GM19324 (cell line): ENCODE measurements around the gene PKD1.

ENCODE experiments used
- ATAC-seq: cut with Tn5 transposase; IDR thresholded peaks from one replicate; pipeline ENCODE4 v1.9.1; 2021; ENCODE audit warnings: mild to moderate bottlenecking, moderate library complexity; ENCODE audit not compliant: unreplicated experiment, low FRiP score

Gene PKD1

DNA sequence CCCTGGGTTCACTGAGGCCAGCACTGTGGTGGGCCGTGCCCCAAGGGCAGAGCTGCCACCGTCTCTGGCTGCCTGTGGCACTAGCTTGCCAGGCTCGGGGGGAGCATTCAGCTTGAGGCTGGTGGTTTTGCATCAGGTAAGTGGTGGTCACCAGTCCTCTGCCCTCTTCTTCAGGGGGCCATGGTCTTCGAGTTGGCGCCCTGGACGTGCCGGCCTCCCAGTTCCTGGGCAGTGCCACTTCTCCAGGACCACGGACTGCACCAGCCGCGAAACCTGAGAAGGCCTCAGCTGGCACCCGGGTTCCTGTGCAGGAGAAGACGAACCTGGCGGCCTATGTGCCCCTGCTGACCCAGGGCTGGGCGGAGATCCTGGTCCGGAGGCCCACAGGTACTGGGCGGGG is 55.7 kb downstream of the PKD1 start:
- ATAC-seq = no peak

DNA sequence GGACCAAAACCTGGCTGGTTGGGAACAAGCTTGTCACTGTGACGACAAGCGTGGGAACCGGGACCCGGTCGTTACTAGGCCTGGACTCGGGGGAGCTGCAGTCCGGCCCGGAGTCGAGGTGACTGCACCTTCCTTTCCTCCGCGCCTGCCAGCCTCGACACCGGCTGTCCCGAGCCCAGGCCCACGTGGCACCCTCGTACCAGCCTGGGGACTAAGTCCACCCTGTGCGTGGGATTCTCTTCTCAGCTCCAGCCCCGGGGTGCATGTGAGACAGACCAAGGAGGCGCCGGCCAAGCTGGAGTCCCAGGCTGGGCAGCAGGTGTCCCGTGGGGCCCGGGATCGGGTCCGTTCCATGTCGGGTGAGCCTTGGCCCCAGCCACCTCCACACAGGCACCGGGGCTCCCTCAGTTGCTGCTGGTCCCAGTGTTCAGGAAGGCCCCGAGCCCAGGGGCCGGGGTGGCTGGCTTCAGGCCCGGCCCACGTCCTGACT is 56.3 kb downstream of the PKD1 start:
- ATAC-seq = no peak

DNA sequence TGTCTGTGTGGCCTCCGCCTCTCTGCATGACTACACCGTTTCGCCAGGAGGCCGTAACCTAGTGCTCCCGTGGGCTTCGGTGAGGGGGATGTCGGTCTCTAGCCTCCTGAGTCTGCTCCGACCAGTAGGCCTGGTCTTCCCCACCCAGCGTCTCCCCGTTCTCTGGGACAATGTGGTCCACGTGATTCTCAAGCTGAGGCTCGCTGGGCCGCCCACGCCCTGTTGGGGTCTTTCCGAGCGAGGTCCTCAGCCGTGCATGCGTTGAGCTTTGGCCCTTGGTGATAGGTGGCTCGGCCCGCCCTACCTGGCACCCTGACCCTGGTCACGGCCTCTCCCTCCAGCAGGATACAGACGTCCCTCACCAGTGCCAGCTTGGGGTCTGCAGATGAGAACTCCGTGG is 57.0 kb downstream of the PKD1 start:
- no peak for ATAC-seq

DNA sequence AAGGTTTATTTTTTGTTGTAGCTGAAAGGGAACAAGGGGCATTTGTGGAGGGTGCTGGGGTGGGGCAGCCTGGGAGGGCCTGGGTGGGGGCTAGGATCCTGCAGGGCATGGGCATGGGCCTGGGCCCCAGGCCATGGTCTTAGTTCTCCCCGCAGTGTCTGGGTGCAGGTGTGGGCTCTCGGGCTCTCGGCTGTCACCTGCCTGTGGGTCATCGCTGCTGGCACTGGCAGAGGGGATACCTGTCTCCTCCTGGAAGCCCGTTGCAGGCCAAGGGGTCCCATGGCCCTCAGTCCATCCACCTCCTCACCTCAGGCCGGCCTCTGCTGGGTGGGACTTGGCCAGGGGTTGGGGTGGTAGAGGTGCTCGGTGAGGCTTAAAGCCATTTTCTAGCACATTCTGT is 57.6 kb downstream of the PKD1 start:
- no peak for ATAC-seq

DNA sequence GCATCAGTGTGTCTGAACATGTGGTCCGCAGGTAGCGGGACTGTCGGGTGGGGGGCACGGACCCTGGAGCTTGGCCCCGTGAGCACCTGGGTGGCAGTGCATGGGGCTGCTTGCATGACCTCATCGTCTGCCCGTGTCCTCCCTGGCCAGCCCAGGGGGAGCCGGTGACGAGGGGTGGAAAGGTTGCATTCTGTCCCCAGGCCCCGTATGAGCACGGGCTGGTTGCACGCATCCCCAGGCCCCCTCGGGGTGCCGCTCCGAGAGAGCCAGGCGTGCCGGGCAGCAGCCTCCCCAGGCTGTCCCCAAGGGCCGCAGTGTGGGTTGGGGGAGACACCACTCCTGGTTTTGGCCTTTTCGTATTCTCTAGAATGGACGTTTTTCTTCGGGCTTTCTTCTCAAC is 58.0 kb downstream of the PKD1 start:
- no peak for ATAC-seq

DNA sequence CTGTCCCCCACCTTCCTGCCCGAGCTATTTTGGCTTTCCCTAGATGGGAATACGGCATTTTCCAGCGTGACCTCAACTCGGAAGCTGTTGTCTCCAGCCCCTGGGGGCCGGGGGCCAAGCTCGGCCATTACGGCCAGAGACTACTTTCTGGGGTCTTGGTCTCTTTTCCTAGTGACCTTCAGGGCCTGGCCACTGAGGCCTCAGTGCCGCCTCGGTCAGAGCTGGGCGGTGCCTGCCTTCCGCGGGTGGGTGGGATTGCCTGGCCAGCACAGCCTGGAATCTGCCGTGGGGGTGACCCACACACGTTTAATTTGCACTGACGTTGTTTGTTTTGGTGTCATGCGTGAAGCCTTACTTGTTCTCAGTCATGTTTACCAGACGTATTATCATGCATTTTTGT is 58.7 kb downstream of the PKD1 start:
- no peak for ATAC-seq

DNA sequence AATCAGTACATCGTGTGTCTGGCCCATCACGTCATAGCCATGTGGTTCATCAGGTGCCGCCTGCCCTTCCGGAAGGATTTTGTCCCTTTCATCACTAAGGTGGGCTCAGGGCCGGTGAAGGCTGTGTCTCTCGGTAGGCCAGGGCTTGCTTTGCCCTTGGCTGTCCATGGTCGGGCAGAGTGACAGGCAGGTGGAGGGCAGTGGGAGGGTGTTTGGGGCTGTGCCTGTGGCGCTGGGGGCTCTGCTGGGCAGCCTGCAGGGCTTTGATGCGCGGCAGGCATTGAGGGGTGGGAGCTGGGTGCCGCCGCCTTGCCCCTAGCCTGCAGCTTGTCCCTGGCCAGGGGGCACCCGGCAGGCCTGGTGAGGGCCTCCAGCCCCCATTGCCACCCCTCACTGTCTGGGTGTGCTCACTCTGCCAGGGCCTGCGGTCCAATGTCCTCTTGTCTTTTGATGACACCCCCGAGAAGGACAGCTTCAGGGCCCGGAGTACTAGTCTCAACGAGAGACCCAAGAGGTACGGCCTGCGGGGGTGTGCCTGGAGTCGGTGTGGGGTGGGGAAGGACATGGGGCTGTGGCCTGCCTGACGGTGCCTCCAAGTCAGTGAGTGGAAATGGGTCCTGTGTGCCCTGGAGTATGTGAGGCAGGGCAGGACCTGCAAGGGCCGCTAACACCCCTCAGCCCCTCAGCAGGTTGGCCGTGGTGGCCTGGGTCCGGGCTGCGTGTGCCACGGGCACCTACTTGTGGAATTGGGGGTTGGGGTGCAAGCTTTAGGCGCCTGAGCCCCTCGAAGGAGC is 59.4 kb downstream of the PKD1 start:
- ATAC-seq = no peak

DNA sequence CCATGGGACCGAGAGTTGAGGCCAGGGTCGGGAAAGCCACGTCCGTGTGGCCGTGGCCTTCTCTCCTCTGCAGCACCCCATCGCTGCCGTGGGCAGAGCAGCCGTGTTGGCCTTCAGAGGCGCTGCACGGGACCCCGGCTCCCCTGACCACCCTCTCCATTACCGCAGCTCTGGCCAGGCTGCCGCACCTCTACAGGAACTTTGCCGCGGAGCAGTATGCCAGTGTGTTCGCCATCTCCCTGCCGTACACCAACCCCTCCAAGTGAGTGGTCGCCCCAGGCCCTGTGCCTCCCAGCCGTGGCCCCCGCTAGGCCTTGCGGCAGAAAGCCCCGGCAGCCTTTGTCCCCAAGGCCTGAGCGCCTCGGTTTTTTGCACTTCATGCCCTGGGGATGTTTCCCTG is 60.1 kb downstream of the PKD1 start:
- ATAC-seq = no peak

DNA sequence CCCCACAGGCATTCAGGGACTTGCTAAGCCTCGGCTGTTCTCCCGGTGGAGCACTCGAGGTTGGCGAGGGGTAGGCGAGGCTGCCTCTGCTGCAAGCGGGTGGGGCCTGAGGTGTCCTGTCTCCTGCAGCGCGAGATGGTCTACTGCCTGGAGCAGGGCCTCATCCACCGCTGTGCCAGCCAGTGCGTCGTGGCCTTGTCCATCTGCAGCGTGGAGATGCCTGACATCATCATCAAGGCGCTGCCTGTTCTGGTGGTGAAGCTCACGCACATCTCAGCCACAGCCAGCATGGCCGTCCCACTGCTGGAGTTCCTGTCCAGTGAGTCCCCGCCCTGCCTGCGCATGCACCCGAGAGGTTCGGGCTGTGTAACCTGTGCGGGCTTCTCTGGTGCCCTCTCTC is 61.6 kb downstream of the PKD1 start:
- no peak for ATAC-seq

DNA sequence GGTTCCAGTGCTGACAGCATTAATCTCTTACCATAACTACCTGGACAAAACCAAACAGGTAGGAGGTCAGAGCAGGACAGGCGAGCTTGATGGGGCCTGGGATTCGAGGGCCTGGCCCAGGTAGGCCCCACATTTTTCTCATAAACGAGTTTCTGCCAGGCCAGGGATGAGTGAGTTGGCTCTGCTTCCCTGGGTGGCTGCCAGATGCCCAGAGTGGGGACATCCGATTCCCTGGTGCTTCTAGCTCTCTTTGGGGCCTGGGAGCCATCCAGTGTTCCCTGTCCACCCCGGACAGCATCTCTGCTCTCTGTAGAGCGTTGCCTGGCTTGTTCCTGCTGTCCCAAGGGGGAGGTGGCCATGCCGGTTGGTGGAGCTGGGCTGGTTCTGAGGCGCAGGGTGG is 62.8 kb downstream of the PKD1 start:
- ATAC-seq = no peak

DNA sequence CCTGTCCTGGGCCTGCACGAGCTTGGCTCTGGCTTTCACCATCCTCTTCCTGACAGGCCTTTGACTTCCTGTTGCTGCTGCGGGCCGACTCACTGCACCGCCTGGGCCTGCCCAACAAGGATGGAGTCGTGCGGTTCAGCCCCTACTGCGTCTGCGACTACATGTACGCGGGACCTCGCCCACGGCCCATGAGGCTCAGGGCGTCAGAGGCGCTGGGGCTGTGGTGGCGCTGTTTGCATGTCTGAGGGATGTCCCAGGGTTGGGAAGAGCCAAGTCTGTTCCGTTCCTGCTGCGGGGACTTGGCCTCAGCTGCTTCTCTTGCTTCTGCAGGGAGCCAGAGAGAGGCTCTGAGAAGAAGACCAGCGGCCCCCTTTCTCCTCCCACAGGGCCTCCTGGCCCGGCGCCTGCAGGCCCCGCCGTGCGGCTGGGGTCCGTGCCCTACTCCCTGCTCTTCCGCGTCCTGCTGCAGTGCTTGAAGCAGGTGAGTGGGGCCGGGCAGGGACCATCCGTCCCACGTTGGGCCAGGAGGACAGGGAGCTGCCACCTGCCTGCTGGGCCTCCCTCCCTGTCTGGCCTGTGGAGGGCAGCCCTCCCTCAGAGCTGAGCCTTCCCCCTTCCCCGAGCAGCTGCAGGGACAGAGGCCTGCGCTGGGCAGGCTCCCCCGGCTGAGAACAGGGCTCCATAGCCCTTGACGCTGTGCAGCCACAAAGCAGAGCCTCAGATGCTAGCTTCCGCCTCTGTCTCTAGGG is 64.1 kb downstream of the PKD1 start:
- ATAC-seq = no peak

DNA sequence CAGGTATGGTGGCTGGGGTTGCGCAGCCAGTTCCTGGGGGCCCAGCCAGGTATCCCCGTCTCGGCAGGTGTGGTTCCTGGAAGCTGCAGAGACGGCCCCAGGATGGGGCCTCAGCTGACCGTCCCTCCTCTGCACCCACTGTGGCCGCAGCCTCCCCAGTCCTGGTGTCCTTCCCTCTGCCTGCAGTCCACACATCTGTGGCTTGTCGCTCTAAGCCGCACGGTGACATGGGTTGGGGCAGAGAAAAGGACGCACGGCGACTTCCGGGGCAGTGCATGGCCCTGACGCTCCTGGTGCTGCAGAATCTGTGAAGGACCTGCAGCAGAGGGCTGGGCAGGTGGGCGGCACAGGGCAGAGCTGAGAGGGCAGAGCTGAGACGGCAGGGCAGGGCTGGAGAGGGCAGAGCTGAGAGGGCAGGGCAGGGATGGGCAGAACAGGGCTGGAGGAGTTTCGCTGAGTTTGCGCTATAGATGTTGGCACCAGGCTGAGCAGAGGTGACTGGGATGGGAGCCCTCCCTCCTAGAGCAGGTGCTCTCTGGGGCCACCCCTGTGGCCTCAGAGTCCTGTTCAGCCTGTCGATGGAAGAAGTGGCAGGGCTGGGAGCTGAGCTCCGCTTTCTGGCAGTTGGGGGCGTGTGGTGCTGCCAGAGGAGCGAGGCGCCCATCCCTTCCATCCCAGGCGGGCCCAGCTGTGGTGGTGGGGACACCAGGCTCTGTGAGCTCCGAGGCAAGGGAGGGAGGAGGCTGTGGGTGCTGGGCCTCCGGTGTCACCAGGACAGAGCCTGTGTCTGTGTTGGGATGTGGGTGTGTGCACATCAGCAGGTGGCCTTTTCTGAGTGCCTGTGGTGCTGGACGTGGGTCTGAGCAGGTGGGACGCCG is 64.9 kb downstream of the PKD1 start:
- ATAC-seq = no peak

DNA sequence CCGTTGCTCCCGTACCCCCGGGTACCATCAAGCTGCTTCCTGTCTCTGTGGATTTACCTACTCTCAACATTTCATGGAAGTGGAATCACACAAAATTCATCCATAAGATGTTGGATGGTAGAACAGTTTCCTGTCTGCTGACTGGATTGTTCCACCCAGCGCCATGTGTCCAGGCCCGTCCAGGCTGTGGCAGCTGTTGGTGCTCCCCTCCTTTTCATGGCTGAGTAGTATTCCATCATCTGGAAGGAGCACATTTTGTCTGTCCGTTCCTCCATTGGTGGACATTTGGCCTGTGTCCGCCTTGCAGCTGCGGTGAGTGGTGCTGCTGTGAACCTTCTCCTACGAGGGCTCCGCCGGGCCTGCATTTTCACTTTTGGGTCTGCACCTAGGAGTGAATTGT is 69.6 kb downstream of the PKD1 start:
- ATAC-seq = no peak

DNA sequence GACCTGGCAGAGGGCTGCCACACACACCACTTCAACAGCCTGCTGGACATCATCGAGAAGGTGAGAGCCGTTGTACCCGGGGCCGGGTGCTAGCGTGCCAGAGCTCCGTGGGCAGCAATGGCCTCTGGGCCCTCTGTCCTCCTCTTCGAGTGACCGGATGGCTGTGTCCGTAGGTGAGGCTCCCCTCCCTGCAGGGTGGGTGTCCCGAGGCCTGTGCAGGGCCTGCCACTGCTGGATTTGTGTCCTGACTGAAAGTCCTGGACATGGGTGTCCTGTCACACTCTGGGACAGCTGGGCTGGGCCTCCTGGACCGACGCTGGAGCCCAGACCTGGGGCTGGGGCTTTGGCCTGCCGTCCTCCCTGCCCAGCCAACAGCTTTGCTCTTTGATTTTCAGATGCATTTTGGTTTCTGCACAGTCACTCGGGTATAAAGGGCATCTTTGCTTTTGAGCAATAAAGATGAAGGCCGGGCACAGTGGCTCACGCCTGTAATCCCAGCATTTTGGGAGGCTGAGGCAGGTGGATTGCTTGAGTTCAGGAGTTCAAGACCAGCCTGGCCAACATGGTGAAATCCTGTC is 71.2 kb downstream of the PKD1 start:
- no peak for ATAC-seq

DNA sequence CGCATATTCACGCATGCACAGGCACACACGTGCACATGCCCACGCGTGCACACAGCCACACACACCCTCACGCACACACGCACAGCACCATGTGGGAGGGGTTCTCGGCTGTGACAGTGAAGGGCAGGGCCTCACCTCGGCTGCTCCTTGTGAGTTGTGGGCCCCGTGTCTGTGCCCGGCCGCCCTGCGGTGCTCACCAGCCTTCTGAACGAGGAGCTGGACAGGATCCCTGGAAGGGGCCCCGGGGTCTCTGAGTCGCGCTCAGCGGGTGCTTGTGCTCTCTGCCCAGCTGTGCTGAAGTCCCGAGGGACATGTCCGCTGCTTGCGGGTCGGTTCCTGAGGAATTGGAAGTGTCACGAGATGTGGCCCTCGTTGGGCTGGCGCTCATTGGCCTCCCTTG is 71.8 kb downstream of the PKD1 start:
- no peak for ATAC-seq

DNA sequence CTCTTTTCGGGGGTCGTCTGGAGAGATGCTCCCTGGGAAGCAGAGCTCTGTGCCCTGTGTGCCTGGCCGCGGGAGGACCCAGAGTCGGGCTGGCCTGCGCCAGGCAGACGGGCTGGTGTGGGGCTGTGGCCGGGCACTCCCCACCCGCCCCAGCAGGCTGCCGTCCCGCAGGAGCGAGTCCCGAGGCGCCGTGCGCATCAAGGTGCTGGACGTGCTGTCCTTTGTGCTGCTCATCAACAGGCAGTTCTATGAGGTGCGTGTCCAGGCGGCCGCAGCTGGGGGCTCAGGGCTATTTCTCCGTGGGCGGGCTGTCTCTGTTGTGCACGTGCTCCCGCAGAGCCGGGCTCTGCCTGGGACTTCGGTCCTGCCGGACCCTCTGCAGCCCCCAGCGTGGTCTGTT is 72.9 kb downstream of the PKD1 start:
- ATAC-seq = no peak

DNA sequence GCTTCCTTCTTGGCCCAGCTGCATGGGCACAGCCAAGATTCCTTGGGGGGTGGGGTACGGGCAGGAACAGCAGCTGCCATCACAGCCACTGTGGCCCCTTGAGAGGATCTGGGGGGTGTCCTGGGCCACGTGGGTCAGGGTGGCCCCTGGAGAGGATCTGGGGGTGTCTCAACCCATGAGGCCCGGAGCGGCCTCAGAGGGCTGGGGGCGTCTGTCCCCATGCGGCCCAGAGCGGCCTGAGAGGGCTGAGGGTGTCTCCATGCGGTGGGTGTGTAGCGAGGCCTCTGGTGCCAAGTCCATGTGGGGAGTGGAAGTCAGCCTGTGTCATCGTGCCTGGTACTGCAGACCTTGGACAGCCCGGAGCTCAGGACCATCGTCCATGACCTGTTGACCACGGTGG is 74.2 kb downstream of the PKD1 start:
- no peak for ATAC-seq

DNA sequence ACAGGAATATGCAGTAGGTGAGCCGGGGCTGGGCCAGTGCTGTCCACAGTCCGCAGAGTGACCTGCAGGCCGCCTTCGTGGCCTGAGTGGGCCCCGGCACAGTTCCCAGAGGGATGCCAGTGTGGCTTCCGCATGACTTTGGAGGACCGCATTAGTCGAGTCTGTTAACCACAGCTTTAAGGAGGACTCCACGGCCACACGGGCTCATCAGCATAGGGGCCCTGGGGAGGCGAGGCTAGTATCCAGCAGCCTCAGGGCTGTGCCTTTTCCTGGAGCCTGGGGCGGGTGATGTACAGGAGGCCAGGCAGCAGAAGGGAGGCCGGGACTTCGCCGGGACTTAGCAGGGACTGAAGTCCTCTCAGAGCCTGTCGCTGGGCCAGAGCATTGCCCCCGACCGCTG is 74.7 kb downstream of the PKD1 start:
- ATAC-seq = no peak

DNA sequence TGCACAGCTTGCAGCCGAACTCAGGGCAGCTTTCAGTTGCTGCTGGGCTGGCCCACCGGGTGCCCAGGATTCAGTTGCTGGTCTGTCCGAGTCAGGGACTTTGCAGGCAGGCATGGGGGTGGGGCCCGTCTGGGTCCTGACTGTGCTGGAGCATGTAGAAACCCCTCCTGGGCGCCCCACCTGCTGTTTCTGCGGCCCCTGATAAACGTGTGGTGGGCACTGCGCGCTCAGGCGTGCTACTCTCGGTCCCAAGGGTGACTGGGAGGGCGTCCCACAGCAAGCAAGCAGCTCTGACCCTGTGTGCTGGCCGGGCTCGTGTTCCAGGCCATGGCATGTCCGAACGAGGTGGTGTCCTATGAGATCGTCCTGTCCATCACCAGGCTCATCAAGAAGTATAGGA is 75.4 kb downstream of the PKD1 start:
- ATAC-seq = no peak

DNA sequence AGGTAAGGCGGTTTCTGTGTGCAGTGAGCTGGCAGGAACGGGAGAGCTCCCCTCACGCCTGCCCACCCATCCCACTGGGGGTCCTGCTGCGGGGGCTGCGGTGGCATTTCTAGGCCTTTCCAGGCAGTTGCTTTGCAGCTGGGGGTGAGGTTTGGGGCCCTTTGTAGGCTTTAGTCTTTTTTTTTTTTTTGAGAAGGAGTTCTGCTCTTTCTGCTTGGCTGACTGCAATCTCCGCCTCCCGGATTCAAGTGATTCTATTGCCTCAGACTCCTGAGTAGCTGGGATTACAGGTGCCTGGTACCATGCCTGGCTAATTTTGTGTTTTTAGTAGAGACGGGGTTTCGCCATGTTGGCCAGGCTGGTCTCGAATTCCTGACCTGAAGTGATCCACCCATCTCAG is 76.8 kb downstream of the PKD1 start:
- ATAC-seq = no peak

DNA sequence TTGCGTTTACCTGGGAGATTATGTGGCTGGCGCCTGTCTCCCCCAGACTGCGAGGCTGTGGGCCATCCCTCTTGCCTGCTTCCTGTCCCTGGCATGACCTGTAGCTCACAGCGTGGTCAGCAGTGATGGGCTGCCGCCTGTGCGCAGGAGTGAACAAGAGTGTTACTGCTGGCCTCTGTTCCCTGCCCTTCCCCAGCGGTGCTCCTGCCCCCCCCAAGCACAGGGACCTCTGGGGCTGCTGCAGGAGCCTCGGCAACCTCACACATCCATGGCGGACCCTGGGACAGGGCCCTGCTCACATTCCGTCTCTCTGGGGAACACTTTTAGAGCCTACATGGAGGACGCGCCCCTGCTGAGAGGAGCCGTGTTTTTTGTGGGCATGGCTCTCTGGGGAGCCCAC is 77.3 kb downstream of the PKD1 start:
- ATAC-seq = no peak
